DOHH2 (cell line): ENCODE results near the gene ELOVL6.

Experiments used
- EZH2phosphoT487 ChIP-seq: fragments of 200-600 bp; sonication (generic); IDR thresholded peaks from 2 replicates; pipeline ENCODE4 v1.6.1; 2017; ENCODE audit warnings: borderline replicate concordance, mild to moderate bottlenecking, antibody characterized with exemption, low read length, moderate library complexity, mixed read lengths
- TF ChIP-seq, protein P1 (sequence below): fragments of 200-600 bp; sonication (generic); IDR thresholded peaks from one replicate; pipeline ENCODE4 v1.5.1; 2014; ENCODE audit warnings: antibody characterized with exemption, mild to moderate bottlenecking, low read depth, low read length; ENCODE audit not compliant: poor library complexity, severe bottlenecking

DNA sequence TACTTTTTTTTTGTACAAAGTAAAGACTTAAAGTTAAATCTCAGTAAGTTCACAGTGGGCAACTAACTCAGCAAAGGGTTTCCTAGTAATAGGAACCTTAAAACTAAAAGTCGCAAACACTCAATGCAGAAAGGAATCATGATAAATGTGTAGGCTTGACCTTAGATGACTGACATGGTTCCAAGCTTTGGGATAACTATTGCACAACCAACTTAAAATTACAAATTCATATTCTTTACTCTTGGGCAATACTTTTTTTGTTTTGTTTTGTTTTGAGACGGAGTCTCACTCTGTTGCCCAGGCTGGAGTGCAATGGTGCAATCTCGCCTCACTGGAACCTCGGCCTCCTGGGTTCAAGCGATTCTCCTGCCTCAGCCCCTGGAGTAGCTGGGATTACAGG, 8.2 kb downstream of the ELOVL6 start:
- TF ChIP-seq, protein P1, sequence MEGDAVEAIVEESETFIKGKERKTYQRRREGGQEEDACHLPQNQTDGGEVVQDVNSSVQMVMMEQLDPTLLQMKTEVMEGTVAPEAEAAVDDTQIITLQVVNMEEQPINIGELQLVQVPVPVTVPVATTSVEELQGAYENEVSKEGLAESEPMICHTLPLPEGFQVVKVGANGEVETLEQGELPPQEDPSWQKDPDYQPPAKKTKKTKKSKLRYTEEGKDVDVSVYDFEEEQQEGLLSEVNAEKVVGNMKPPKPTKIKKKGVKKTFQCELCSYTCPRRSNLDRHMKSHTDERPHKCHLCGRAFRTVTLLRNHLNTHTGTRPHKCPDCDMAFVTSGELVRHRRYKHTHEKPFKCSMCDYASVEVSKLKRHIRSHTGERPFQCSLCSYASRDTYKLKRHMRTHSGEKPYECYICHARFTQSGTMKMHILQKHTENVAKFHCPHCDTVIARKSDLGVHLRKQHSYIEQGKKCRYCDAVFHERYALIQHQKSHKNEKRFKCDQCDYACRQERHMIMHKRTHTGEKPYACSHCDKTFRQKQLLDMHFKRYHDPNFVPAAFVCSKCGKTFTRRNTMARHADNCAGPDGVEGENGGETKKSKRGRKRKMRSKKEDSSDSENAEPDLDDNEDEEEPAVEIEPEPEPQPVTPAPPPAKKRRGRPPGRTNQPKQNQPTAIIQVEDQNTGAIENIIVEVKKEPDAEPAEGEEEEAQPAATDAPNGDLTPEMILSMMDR, result no peak
- TF ChIP-seq EZH2phosphoT487, result no peak
